GM21360 (cell line): Measurements from ENCODE around the gene RASGRF1.
"Not testable (repeated sequence)": the region's sequence is repeated elsewhere in the genome, so short reads cannot be mapped to it uniquely, and the experiment has no call there.

Experiments used
- ATAC-seq: cut with Tn5 transposase; IDR thresholded peaks from one replicate; pipeline ENCODE4 v1.9.1; 2021; ENCODE audit warnings: mild to moderate bottlenecking, moderate library complexity; ENCODE audit not compliant: unreplicated experiment

Gene RASGRF1

DNA sequence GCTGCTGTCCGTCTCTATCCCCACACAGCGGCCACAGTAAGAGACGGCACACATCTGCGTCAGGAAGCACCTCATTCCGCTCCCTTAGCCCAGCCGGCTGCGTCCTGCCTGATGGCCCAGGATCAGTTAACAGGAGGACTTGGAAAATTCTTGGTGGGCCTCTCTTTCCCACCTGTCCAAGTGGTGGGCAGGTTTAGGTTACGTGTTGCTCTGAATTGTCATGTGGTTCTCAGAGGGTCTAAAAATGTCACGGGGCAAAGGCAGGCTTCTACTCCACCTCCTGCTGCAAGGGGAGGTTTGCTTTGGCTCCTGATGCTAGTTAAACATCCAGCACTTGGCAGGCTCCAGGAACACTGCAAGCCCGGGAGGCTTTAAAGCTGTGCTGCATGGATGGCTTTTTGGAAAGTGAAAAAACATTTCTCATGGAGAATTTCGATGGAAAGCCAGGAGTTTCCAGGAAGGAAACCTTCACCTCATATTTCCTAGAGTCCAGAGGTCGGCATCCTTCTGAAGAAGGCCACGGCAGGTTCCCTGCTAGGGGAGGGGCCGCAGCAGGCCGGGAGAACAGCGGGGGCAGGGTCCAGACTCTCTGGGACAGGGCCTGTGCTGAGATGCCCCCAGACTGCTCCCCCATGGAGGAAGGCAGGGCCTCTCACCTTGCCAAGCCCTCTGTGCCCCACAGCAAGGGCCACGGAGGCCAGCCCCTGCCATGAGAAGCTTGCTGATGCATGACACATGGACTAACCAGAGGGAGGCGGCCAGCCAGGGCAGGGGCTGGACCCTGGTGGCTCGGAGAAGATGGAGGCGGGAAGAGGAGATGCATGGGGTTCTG, 156.5 kb downstream of the RASGRF1 start:
- ATAC-seq: no peak

DNA sequence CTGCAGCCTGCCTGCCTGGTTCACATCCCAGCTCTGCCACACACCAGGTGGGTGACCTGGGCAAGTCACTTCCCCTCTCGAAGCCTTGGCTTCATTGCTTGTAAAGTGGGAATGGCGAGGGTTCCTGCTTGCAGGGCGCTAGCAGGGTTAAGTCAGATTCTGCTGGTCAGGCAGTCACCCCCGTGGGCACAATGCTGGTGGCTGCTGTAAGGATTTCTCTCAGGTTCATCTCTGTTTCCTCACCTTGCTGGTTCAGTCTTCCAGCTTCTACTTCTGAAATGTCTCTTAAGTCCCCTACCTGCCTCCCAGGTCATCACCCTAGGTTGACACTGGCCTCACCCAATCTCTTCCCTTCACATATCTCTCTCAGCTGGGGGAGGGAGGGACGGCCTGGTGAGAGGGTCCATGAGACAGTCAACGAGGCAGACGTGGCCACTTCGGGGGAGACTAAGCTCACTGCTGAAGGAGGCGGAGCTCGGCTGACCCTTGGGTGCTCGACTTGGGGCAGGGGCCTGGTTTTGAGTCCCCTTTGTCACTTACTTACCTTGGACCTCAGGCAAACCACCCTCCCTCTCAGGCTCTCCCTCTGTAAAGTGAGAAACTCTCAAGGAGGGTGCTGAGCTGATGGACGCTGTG, 157.3 kb downstream of the RASGRF1 start:
- no peak for ATAC-seq

DNA sequence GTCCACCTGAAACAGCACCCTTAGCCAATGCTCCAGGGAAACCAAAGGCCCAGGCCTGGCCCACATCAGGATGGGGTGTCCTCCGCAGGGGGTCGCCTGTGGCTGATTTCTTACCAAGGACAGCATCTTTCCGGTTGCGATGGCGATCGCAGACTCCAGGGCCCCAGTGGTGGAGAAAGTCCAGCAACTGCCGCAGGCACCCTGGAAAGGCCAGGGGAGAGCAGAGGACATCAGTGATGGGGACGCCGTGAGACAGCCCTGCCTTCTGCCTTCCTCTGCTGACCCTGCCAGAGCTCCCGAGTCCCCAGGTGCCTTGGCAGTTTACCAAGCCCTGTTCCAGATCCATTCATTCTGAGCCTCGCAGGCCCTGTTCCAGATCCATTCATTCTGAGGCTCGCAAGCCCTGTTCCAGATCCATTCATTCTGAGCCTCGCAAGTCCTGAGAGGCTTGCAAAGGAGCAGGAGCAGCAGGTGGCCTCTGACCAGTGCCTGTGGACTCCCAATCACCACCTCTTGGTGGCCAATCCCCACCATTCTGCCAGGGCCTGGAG, 158.2 kb downstream of the RASGRF1 start:
- ATAC-seq: no peak

DNA sequence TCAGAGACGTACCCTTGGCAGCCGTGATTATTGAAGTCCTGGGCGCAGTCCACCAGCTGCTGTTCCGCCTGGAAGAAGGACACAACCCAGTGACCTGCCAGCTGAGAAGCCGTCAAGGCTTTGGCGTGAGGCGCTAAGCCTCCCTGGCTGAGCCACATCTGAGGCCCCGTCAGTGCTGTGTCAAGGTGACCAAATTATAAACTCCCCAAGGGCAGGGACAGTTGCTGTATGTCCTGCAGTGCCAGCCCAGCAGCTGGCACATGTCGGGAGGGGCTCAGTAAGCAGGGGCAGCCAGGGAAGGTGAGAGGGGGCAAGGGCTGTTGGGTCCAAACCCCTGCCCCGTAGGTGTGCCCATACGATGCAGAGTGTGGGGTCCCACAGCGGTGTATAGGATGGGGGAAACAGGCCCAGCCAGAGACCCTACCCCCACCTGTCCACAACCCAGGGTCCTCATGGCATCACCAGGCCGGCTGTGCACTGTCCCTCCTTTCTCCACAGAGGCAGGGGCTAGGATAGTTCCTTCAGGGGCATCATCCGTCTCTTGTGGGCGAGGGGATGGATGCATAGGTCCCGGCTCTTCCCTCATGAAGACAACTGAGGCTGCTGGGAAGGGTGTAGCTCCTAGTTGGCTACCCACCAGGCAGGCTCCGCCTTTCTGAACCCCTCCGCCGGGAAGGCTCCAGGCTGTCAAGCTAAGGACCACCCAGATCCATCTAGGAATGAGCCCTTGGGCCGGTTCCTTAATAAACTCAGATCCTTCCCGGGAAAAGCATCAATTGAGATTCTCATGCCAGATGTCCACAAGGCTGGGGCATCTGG, 158.9 kb downstream of the RASGRF1 start:
- ATAC-seq: no peak

DNA sequence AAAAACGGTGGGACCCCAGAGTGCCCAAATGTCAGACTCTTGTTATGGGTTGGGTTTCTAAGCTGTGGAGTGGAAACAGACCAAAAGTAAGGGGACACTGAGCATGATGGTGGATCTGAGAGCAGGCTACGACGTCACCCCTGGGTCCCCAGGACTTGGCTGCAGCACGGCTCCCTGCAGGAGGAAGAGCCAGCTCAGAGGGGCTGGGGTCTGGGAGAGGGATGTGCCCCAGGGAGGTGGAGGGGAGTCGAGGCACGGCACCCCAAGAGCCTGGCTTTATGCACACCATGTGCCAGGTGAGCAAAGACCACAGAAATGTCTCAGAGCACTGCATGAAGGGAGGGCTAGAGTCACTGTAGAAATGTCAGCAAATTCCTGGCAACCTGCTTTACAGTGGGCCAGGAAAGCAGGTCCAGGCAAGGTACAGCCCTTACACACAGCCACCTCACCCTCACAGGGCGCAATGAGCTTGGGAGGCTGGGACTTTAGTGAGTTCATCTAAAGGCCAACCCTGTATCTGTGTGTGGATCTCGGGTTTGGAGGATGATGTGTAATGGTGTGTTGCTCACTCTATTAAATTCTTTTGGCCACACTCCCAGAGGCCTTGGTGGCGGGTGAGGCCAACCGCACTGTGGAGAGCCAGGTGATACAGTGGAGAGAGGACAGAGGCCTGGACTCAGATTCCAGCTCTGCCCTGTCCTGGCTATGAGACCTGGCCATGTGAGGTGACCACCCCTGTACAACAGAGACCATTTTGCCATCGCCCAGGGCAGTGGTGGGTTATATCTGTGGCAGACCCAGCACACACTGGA, 159.8 kb downstream of the RASGRF1 start:
- no peak for ATAC-seq

DNA sequence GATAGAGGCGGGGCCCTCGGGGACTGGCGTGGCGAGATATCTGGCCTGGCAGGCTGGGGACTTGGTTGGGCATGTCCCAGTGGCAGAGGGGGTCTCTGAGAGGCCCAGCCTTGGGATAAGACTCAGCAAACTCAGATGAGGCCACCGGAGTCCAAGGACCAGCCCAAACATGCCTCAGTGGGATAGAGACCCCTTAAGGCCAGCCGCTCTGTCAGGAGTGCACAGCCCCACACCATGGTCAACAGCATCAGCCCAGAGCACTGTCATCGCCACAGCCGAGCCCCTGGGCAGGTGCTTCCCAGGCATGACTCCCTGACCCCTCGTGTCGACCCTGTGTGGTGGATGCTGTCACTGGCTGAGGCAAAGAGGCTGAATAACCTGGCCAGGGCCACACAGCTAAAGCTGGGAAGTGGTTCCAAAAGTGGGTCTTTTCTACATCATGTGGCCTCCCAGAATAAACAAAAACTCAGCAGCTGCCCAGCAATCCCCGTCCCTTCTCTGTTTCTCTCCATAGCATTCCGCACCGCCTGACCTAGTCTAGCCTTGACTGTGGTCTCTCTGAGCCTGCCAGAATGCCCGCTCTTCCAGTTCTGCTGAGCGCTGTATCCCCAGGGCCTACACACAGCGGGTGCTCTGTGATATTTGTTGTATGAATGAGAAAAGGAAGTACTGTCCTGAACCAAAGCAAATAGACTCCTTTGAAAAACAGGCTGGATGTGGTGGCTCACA, 160.9 kb downstream of the RASGRF1 start:
- no peak for ATAC-seq

DNA sequence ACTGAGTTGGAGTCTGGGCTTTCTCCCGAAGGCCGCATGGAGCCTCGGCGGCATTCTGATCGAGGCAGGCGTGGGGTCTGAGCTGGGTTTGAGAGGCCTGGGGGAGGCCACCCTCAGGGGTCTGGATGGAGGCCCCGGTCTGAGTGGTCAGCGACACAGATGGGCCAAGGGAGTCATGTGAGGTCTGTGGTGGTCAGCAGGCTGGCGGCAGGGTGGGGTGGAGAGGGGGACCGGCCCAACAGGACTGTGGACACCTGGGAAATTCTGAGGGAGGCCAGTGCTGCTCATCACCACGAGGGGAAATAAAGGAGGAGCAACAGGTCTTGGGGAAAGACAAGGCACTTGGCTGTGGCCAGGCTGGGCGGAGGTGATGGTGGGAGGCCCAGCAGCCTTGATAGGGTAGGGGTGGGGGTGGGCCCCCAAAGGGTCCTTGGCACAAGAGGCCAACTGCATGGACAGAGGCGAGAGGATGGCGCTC, 161.9 kb downstream of the RASGRF1 start:
- no peak for ATAC-seq

DNA sequence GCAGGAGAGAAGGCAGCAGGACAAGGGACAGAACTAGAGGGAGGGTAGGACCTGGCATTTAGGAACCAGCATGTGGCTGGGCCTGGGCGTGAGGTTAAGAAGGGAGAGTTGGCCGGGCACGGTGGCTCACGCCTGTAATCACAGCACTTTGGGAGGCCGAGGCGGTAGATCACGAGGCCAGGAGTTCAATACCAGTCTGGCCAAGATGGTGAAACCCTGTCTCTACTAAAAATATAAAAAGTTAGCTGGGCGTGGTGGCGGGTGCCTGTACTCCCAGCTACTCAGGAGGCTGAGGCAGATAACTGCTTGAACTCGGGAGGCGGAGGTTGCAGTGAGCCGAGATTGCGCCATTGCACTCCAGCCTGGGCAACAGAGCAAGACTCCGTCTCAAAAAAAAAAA, 162.4 kb downstream of the RASGRF1 start:
- ATAC-seq: not testable (repeated sequence)

DNA sequence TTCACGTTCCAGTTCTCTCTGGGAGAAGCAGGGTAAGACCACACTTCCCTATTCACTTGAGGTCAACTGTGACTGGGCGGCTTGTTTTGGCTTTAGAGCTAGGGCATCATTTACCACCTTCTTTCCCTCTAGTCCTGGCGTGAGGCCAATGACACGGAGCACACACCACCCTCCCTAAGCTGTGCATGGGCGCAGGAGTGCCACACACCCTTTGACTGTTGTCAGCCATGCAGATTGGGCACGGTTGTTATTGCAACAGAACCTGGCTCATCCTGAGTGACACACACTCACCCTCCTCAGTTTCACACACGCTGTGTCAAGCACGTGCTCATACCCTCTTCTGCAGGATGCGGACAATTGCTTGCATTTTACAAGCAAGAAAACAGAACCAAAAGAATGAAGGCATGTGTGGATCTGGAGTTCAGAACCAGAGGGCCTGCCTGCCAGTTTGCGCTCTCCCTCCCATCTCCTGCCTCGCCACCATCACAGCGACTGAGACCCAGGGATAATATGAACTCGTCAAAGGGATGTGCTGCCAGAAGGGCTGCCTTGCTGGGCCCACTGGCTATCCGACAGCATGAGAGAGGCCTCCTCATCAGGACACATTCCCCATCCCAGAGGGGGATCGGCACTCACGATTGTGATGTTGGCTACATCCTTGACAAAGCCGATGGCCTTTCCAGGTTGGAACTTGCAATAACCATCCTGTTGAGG, 163.3 kb downstream of the RASGRF1 start:
- no peak for ATAC-seq

DNA sequence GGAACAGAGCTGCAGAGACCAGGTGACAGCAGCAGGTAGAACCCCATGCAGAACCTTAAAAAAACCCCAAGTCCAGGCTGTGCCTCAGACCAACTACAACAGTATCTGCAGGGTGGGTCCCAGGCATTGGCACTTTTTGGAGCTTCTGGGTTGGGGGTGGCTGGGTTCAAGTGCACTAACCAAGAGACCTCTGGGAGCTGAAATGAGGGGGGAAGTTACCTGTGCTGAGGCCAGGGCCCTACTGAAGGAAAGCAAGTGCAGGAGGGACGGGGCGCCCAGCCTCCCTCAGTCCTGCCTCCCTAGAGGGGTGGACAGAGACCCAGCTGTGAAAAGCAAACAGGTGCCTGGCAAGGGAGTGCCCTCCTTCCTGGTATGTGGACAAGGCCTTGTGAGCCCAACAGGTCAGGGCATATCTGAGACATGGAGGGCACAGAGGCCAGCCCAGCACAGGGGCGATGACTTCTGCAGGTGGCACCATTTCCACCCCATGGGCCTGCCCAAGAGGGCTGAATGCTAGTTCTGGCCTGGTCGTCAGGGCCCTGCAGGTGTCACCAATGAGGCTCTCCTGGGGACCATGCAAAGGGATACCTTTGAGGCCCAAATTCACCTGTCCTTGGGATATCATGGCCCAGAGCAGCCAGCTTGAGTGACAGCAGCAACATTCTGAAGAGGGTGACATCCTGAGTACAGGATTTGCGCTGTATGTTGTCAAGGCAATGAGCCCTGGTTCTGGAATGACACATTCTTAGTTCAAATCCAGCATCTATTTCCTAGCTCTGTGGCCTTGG, 164.4 kb downstream of the RASGRF1 start:
- ATAC-seq: no peak

DNA sequence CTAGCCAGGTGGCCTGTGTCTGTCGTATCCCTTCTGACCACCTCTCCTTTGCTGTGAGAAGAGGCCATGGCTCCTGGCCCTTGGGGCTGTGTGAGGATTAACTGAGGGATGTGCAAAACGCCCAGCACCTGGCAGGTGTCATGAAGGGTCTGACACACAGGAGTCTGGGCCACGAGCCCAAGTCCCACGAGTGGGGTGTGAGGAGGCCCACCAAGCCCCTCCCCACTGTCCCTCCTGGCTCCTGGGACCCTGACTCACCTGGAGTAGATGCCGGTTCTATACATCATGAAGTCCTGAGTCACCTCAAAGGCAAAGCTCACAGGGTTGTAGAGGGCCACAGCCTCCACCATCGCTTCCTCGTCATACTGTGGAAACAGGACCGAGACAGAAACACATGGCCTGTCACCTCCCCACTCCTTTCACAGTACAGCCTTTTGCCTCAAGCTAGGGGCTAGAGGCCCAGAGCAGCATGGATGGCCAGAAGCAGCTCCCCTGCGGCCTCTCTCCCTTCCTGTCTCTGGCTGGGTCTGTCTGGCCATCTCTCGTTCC, 165.4 kb downstream of the RASGRF1 start:
- ATAC-seq: no peak

DNA sequence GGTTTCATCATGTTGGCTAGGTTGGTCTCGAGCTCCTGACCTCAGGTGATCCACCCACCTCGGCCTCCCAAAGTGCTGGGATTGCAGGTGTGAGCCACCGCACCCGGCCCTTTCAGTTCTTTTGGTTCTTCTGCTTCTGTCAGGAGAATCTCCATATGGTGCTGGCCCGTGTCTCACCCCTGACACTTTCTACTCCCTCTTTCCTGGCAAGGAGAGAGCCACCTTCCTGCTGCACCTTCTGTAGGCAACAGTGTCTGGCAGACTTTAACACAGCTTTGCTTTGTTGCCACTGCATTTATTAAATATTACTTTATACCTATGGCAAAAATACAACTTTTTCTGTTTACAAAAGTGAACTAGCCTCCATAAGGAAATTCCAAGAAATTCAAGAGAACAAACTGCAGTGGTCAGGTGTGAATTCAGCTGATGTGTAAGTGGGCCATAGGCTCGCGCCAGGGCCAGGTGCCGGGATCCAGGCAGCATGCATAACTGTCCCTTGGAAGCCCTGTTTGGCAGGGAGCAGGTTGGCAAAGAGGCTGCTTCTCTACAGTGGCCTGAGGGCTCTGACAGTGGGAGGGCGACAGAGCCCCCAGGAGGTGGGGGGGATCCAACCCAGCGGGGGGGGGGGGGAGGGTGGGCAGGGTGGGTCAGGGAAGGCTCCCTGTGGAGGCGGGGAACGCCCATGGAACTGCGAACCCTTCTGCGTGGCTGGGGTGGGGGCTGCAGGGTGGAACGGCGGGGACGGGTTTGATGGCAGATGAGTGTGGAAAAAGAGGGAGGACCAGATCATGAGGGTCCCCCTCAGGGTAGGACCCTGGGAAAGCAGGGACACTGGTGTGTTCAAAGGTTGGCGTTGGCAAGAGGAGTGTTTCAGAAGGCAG, 166.9 kb downstream of the RASGRF1 start:
- ATAC-seq: no peak

DNA sequence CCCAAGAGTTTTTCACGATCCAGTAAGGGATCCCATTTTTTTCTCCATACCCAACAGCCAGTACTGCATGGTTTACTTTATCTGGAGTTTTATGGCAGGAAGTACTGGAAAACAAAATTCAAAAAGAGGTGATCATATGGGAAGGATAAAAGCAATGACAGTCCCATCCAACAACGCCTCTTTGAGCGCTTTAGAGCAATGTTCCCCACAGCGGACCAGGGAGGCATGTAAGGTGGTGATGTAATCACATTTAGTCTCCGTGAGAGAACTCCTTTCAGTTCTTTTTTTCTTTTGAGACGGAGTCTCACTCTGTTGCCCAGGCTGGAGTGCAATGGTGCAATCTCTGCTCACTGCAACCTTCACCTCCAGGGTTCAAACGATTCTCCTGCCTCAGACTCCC, 167.6 kb downstream of the RASGRF1 start:
- no peak for ATAC-seq

DNA sequence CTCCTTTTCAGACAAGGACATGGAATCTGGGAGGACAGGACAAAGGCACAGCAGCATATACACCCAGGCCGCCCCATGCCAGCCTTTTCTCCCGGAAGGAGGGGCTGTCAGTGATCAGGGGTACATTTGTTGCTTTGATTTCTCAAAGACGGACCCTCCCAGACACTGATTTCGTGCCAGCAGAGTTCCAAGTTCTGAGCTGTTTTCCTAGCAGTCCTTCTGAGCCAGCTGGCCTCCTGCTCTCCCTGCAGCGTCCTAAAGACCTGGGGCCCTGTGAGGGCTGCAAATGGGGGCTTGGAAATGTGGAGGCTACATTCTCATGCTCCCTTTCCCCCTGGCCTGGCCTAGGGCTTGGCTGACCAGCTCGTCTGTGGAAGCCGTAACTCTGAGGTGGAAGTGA, 168.1 kb downstream of the RASGRF1 start:
- no peak for ATAC-seq

DNA sequence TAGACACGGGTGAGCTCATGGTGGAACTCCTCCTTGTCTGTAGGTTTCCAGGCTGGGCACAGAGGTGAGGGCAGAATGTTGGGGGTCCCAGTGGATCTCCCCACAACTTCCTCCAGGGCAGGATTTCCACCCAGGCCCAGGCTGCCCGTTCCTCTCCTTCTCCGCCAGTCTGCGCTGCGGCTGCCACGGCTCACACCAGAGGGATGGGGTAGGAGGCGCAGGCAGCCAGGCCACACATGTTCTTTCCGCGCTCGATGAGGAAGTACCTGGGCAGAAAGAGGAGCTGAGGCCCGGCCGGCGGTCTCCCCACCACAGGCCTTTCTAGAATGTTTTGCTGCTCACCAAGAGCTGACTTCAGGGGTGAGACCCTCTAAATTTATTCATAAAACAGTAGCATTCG, 168.6 kb downstream of the RASGRF1 start:
- no peak for ATAC-seq

DNA sequence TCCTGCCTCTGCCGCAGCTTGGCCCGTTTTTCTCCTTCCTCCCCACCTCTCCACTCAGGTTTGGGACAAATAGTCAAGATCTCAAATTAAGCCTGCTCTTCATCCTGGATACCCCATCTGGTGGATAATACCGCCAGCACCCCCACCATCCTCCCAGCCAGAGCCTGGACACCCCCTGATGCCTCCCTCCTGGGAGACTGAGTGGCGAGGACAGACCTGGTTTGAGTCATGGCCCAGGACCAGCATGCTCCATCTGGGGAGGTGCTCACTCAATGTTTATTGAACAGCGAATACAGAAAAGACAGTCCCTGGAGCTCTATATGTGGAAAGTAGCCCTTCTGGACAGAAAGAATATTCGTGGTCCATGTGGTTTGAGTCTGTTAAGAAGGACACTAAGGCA, 169.1 kb downstream of the RASGRF1 start:
- no peak for ATAC-seq

DNA sequence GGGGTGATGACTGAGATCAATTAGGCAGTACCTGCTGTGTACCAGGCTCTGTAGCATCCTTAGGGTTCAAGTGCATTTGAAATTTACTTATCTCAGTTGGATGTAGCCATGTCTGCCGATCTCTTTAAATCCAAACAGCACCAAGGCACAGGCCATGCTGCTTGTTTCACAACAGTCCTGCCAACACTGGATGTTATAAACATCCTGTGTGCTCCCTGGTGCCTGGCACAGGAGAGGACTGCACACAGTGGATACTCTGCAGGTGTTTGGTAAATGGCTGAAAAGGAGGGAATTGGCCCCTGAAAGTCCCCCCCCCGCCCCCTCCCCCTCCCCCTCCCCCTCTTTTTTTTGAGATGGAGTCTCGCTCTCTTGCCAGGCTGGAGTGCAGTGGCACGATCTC, 172.7 kb downstream of the RASGRF1 start:
- no peak for ATAC-seq
